Measurements from ENCODE around the gene LMF2.
A peak's percentile ranks its signal among the peaks of the same experiment; 100 is the strongest.
"Not testable (repeated sequence)": the region's sequence is repeated elsewhere in the genome, so short reads cannot be mapped to it uniquely, and the experiment has no call there.

The LMF2 gene

DNA sequence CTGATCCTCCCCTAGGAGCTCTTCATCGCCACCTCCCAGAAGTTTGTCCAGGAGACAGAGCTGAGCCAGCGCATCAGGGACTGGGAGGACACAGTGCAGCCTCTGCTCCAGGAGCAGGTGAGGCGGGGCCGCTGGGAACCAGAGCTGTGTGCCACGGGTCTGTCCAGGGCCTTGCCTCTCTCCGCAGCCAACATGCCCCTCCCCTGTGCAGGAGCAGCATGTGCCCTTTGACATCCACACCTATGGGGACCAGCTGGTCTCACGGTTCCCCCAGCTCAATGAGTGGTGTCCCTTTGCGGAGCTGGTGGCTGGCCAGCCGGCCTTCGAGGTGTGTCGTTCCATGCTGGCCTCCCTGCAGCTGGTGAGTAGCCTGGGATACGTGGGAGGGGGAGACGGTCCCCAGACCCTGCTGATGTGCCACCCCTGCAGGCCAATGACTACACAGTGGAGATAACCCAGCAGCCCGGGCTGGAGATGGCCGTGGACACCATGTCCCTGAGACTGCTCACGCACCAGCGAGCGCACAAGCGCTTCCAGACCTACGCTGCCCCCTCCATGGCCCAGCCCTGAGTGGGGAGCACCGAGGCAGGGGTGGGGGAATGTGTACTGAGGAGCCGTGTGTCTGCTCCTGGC lies 15.4 kb upstream of the LMF2 start:
- no peak for DNase-seq

GRCh38 chr22:50522208-50522805 lies 14.8 kb upstream of the LMF2 start:
- no peak for DNase-seq

DNA sequence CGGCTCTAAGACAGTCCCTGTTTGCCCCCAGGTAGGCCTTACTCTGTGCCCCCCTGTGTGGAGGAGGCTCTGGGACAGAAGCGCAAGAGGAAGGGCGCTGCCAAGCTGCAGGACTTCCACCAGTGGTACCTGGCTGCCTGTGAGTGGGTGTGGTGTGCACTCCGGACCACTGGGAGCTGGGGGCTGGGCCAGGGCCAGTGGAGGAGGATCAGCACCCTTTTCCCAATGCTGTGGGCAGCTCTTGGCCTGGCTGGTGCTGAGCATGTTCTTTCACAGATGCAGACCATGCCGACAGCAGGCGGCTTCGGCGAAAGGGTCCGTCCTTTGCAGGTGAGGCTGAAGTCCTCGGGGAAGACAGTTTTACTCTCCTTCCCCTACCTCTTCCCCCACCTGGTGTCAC lies 14.2 kb upstream of the LMF2 start:
- DNase-seq, result no peak

DNA sequence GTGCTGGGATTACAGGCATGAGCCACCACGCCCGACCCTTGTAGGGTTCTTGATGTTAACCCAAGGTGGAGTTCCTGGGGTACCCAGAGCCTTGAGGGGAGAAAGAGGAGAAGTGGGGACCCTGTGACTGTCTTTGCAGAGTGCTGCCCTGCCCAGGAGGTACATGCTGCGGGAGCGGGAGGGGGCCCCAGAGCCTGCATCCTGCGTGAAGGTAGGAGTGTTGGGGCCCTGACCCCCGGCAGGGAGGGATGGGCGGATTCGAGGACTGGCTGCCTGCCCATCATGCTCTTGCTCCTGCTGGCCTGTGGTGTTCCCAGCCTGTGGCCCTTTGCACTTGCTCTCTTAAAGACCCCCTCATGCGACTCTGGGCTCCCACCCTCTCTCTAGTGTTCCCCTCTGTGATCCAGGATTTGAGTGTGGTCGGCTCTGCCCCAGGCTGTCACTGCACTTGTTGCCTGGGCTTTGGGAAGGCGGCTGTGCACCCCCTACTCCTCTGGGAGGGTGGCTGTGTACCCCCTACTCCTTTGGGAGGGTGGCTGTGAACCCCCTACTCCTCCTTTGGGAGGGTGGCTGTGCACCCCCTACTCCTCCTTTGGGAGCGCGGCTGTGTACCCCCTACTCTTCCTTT lies 13.4 kb upstream of the LMF2 start:
- DNase-seq, result no peak

DNA sequence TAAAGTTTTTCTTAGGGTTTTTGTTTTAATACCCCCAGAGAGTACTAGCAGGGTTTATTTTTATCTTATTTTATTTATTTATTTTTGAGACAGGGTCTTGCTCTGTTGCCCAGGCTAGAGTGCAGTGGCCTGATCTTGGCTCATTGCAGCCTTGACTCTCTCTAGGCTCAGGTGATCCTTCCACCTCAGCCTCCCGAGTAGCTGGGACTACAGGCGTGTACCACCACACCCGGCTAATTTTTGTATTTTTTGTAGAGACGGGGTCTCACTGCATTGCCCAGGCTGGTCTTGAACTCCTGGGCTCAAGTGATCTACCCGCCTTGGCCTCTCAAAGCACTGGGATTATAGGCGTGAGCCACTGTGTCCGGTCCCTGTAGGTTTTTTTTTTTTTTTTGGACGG lies 12.7 kb upstream of the LMF2 start:
- DNase-seq, result not testable (repeated sequence)

GRCh38 chr22:50519151-50519550 lies 11.6 kb upstream of the LMF2 start:
- no peak for DNase-seq

DNA sequence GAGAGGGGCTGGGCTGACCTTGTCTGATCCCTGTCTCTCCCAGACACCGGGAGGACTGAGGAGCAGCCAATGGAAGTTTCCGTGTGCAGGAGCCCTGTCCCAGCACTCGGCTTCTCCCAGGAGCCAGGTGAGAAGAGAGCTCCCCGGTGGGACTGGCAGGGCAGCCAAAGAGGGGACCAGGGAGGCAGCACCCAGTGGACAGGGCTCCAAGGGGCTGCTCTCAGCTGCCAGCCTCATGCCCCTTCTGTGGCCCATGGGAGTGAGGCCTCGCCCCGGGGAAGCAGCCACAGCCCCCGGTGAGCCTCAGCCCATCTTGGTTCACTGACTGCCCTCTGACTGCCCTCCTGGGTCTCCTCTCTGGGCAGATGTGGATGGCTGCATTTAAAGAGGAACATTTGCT lies 11.1 kb upstream of the LMF2 start:
- no peak for DNase-seq

GRCh38 chr22:50517495-50518260 lies 10.2 kb upstream of the LMF2 start:
- no peak for DNase-seq

DNA sequence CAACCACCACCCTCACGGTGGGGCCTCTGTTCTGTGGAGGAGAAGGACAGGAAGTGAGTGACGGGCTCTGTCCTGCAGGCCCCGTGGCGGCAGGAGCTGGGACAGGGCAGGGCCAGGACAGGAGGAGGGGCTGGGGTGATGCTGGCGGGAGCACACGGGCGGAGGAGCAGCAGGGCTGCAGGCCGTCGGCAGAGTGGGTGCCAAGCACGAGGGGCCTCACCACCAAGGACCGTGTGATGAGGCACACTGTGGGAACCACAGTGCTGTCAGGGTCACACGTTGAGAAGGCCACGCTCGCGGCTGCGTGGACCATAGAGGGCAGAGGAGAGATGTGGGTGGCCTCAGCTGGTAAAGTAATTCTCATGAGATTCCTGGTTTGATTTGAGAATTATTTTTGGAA lies 9.4 kb upstream of the LMF2 start:
- DNase-seq, result no peak

- no peak for DNase-seq
Measured at GRCh38 chr22:50516068-50516467, 8.6 kb upstream of the LMF2 start.

GRCh38 chr22:50513175-50513574 lies 5.7 kb upstream of the LMF2 start:
- no peak for DNase-seq

- no peak for DNase-seq
Measured at GRCh38 chr22:50508897-50509296, 1.4 kb upstream of the LMF2 start.

- peak; percentile 91 for DNase-seq
Measured at GRCh38 chr22:50507991-50508884, 736 bp upstream of the LMF2 start, which contains the start of gene NCAPH2. TSS of gene NCAPH2 (plus strand) at chr22:50508224. CDS start at chr22:50508338, 114 bp downstream.

- DNase-seq, result no peak
Measured at GRCh38 chr22:50506611-50507420, 686 bp downstream of the LMF2 start.

- no peak for DNase-seq
Measured at GRCh38 chr22:50505776-50506610, 1.5 kb downstream of the LMF2 start.

GRCh38 chr22:50505276-50505775 lies 2.2 kb downstream of the LMF2 start:
- no peak for DNase-seq

DNA sequence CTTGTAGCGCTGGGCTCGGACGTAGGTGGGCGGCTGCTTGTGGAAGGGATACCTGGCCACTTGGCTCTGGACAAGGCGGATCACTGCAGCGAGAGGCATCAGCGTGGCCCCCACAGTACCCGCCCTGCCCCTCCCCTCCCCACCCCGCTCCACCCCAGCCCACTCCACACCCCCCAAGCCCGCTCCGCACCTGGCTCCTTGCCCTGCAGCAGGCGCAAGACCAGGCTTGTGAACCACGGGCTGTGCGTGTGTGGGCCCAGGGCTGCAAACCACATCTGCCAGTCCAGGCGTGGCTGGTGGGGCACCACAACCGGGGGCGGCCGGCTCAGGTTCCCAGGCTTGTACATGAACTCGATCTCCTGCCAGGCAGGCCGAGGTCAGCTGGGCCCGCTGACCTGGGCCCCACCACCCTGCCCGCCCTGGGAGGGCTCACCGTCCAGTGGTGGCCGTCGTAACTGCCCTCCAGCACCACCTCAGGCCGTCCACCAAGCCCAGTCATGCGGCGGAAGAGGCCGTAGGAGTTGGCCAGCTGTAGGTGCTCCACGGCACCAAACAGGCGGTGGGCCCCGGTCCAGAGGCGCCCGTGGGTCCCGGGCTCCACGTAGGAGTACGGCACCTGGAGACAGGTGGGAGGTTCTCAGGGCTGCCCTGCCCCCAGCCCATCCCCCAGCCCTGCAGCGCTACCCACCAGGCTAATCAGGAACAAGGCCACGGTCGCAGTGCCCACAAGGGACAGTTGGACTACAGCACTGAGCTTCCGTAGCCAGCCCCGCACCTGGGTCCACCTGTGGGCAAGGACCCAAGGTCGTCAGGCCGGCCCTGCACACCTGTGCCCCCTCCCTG lies 2.9 kb downstream of the LMF2 start:
- no peak for DNase-seq

- DNase-seq, result no peak
Measured at GRCh38 chr22:50503475-50504145, 3.9 kb downstream of the LMF2 start.
